ENCODE measurements around the gene GNPTAB. TPM values are rescaled to one million over a fixed set of nuclear protein-coding genes. Genes with fewer than 3 reads are reported as not detected.
A peak's percentile ranks its signal among the peaks of the same experiment; 100 is the strongest.

GNPTAB gene
- total and polyA plus RNA-seq, 7 donors: 10.3 to 36.1 (median 15.3) TPM

DNA sequence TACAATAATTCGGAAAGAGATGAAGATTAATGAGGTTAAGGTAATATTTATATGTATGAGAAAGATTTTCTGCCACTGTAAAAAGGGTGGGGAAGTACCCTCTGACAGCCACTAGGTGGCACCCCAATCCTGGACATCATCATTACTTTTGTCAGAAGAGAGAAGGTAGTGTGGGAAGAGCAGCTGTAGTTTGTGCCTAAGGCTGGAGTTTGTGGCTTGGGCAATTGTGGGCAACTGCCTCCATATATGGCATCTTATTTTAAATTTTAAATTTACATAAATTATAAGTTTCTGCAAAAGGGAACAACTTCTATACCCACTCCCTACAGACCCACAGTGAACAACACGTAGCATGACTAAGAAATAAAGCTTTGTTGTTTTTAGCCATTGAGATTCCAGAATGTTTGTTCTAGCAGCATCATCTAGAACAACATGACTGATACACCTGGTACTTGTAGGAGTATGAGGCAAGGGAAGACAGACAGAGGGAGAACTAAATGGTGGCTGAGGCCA, 57.1 kb downstream of the GNPTAB start:
- no peaks in the 10 kb centered on the region for H3K27me3 ChIP-seq (ENCODE audit: insufficient read depth in 3 of 3, low read length in 2 of 3)
- H3K4me1 ChIP-seq: peaks cover 21% of the 10 kb centered on the region
- WGBS, 3 donors: 48 to 57% (median 53%) methylated on average over 2 of the region's 2 CpGs
- no peak overlapping the region for H3K27ac ChIP-seq
- no peak overlapping the region for H3K4me3 ChIP-seq
- TF ChIP-seq, protein P1, sequence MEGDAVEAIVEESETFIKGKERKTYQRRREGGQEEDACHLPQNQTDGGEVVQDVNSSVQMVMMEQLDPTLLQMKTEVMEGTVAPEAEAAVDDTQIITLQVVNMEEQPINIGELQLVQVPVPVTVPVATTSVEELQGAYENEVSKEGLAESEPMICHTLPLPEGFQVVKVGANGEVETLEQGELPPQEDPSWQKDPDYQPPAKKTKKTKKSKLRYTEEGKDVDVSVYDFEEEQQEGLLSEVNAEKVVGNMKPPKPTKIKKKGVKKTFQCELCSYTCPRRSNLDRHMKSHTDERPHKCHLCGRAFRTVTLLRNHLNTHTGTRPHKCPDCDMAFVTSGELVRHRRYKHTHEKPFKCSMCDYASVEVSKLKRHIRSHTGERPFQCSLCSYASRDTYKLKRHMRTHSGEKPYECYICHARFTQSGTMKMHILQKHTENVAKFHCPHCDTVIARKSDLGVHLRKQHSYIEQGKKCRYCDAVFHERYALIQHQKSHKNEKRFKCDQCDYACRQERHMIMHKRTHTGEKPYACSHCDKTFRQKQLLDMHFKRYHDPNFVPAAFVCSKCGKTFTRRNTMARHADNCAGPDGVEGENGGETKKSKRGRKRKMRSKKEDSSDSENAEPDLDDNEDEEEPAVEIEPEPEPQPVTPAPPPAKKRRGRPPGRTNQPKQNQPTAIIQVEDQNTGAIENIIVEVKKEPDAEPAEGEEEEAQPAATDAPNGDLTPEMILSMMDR (IDR thresholded peaks at IDR 0.05): peak; percentile 96
- DNase-seq (peak; percentile 41 to 60), ATAC-seq (peak; percentile 83 to 85 (median 84))
- no peaks in the 10 kb centered on the region for H3K9me3 ChIP-seq
- peaks cover 0 to 34% of the 10 kb centered on the region in 2 donors for H3K36me3 ChIP-seq (ENCODE audit: insufficient read depth in 1 of 2, low read depth in 1 of 2)
- intact Hi-C loops (cut with DNase I): loop anchor here in 1 of 2 donors (2.0 to 5.0 kb wide), 2 partner anchors 65 to 361 kb away; no protein-coding TSS in a partner anchor

DNA sequence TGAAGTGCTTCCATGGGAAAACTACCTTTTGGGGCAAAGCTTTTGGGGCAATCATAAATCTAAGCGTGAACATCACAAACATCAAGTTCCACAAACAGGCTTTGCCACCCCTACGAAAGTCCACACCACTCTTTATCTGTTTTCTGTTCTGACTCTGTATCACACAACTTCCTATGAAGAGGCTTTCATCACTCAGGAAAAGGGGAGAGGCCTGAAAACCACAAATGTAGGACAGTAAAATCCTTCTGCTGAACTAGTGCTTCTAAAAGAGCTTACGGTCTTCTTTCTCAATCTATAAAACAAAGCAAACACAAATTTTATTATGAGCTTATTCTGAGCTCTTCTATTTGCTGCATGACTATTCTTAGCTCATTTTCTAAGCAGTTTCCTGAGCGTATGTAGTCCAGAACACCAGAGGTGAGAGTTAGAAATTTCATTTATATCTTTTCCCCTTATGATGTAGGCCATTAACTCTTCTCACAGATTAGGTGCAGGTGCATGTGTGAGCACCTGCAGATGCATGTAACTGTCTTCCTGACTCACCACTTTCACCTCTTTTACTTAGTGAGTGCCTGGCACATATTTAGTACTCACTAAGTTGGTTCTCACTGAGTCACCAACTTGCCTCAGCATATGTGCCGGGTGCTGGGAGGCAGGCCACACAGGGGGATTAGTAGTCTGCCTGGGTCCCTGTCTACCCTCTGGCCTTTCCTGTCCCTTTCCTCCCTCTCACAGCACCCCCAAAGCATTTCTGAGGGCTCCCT, 58.6 kb downstream of the GNPTAB start:
- Histone ChIP-seq H3K4me3 (no peak overlapping the region), H3K36me3 (ENCODE audit: insufficient read depth in 1 of 2, low read depth in 1 of 2) (peaks cover 0 to 50% of the 10 kb centered on the region in 2 donors), H3K9me3 (no peaks in the 10 kb centered on the region), H3K4me1 (peaks cover 6% of the 10 kb centered on the region), H3K27ac (no peak overlapping the region), H3K27me3 (ENCODE audit: insufficient read depth in 3 of 3, low read length in 2 of 3) (no peaks in the 10 kb centered on the region)
- DNase-seq (no peak), ATAC-seq (peak in 1 of 4 donors; percentile 39)
- 89 to 93% (median 91%) methylated on average over 5 of the region's 5 CpGs for WGBS, 3 donors
- intact Hi-C loops (cut with DNase I): loop anchor here in 1 of 2 donors (2.0 to 5.0 kb wide), 2 partner anchors 67 to 360 kb away; no protein-coding TSS in a partner anchor
- TF ChIP-seq, protein P1 (IDR thresholded peaks at IDR 0.05): no peak

DNA sequence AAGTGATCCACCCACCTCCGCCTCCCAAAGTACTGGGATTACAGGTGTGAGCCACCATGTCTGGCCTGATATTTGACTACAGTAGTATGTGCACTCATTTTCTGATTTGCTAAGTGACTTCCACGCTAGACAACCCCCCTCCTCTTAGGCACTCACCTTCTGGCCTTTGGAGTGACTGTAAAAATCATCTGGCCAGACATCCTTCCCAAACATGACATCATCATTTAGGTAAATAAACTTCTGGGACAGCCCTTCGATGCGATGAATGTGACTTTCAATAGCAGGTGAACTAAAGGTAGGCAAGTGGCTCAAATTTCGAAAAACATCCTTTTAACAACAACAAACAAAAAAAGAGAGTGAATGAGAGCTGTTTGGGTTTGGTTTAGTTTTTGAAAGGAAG, 60.9 kb downstream of the GNPTAB start:
- H3K27ac ChIP-seq: no peak overlapping the region
- intact Hi-C loops (cut with DNase I): loop anchor here in 1 of 2 donors (5.0 kb wide), 1 partner anchor 358 kb away; no protein-coding TSS in a partner anchor
- H3K9me3 ChIP-seq: no peaks in the 10 kb centered on the region
- no peaks in the 10 kb centered on the region for H3K27me3 ChIP-seq (ENCODE audit: insufficient read depth in 3 of 3, low read length in 2 of 3)
- TF ChIP-seq, protein P1 (IDR thresholded peaks at IDR 0.05): no peak
- peaks cover 4% of the 10 kb centered on the region for H3K4me1 ChIP-seq
- ATAC-seq (no peak), DNase-seq (no peak)
- WGBS, 3 donors: 88 to 94% (median 93%) methylated on average over 5 of the region's 5 CpGs
- peaks cover 0 to 67% of the 10 kb centered on the region in 2 donors for H3K36me3 ChIP-seq (ENCODE audit: insufficient read depth in 1 of 2, low read depth in 1 of 2)
- no peak overlapping the region for H3K4me3 ChIP-seq

DNA sequence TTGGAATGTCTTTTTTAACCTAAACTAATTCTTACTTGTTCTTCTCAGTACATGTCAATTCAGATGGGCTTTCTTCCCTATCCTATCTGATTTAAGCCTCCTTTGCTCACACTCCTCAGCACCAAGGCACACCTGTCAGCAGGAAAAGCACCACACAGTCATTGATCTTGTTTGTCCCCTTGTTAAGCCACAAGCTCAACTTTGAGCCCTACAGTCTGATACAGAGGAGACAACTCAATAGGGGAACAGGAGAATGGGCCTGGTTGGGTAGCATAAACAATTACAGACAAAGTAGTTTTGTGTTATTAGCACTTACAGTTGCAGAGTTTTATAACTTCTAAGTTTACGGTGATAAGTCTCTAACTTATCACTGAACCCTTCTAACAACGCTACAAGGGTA, 62.0 kb downstream of the GNPTAB start:
- Histone ChIP-seq H3K36me3 (ENCODE audit: insufficient read depth in 1 of 2, low read depth in 1 of 2) (peaks cover 0 to 78% of the 10 kb centered on the region in 2 donors), H3K9me3 (no peaks in the 10 kb centered on the region), H3K27me3 (ENCODE audit: insufficient read depth in 3 of 3, low read length in 2 of 3) (no peaks in the 10 kb centered on the region), H3K4me3 (no peak overlapping the region), H3K27ac (no peak overlapping the region), H3K4me1 (no peaks in the 10 kb centered on the region)
- WGBS, 3 donors: 92 to 95% (median 95%) methylated on average over 2 of the region's 2 CpGs
- intact Hi-C loops (cut with DNase I): no loop called here
- no peak for ATAC-seq
- DNase-seq: no peak
- TF ChIP-seq, protein P1 (IDR thresholded peaks at IDR 0.05): no peak
